CD4-positive, alpha-beta T cell treated with Interleukin-2 at 100 ng/mL for 4 hours (primary cell): ENCODE results near the gene HOXA1.

Experiments
- DNase-seq: peaks from one replicate; pipeline ENCODE4 v3.0.0-alpha.2; 2020; ENCODE audit warnings: low spot score

Gene HOXA1

DNA sequence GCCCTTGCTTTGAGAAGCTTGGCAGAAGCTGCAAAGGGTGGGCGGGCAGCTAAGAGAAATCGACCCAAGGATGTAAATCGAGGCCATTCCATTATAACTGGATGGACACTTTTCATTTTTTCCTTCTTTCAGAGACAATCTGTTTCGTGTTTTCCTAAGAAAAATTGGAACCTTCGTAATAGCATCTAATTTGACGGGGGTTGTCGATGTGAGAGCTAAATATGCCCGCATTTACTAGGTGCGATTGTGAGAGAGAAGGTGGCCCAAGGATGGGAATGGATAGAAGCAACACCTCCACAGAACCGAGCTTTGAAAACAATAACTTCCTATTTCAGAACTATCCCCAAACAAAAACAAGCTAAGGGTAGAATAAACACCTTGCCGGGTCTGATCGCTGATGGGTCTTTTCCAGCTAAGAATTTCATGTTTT is 35.6 kb upstream of the HOXA1 start:
- DNase-seq: no peak

DNA sequence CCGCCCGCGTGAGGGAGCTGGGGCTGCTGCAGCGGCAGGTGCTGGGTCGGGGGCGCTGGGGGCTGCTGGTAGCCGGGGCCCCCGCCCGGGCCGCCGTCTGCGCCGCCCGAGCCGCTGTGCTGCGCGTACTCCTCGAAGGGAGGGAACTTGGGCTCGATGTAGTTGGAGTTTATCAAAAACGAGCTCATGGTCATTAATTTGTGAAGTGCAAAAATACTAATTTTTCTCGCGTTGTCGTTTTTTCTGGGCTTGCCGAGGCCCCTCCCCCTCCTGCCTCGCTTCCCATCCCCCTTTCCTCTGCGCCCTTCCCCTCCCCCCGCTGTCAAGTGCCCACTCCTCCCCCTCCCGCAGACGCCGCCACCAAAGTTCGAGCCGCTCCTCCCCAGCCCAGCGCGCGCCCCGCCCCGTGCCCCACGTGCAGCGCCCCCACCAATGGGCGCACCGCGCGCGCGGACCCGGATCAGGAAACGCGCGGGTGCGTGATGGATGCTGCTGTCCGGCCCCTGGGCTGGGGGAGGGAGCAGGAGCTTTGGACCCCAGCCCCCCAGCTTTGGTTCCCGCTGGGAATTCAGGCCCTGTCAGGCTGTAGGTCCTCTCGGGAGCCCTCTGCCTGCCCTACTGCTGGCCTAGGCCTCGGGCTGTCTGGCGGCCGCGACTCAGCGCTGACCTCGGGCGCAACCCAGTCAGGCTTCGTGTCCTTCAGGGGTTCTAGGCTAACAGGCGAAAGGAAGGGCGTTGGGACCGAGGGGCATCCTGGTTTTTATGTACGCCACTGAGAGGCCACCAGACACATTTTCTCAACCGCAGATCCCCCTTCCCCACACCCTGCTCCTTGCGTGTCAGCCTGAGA is 35.0 kb upstream of the HOXA1 start, which contains the start of gene HOXA4:
Gene HOXA4 (minus strand): TSS at position 218 of the 850 bp plus-strand sequence. CDS start 24 bp downstream, at position 194.
- peak; percentile 72 for DNase-seq

DNA sequence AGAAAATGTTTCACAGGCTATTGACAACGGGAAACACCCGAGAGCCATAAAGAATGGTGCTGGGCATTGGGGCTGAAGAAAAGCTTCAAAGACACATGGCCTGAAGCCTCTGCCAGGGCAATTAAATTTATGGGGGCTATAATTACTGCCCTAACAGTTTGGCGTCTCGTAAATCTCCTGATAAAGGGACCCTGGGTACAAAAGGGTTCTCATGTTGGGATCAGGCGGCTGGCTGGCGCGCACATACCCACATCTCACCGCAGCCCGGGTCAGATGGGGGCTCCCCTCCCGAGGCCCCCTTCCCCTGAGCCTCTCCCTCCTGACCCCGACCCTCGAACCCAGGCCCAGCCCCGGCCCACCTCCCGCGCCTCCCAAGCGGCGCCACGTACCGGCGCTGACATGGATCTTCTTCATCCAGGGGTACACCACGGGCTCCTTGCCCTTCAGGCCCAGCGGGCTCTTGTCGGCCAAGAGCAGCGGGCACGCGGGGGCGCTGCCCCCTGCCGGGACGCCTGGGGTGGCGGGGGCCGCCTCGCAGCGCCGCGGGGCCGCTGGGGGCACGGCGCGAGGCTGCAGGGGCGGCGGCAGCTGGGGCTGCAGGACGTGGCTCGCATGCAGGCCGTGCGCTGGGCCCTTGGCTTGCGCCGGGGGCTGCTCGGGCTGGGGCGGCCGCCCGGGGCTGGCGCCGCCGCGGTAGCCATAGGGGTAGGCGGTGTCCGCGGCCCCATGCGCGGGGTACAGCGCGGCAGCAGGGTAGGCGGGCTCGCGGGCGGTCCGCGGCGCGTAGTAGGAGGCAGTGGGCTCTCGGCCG is 34.1 kb upstream of the HOXA1 start:
- no peak for DNase-seq

DNA sequence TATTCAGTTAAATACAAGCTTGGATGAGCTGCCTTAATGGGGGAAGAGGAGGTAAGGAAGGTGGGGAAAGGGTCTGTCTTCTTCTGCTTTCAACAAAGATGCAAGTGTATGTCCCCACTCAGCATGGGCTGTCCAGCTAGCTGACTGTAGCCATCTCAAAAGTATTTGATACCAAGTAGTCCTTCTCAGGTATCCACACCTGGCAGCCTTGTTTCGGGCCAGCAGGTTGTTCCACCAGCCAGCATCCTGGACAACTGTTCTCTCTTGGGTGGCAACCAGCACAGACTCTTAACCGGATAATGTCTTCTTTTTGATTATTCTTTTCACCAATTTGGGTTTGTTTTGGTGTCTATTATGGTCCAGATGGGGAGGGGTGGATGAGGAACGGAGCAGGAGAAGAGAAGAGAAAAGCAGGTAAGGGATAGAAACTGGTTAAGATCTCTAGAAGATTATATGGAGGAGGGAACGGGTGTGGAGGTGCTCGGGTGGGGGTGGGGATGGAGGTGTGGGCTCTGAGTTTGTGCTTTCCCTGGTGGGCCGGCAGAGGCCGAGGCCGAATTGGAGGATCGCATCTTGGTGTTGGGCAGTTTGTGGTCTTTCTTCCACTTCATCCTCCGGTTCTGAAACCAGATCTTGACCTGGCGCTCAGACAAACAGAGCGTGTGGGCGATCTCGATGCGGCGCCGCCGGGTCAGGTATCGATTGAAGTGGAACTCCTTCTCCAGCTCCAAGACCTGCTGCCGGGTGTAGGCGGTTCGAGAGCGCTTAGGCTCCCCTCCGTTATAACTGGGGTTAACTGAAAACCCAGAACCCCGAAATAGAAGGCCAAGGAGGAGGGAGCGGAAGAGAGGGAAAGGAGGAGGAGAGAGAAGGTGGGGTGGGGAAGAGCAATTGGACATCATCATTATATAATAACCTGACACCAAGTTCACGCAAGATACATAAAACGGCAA is 33.3 kb upstream of the HOXA1 start:
- DNase-seq: no peak

DNA sequence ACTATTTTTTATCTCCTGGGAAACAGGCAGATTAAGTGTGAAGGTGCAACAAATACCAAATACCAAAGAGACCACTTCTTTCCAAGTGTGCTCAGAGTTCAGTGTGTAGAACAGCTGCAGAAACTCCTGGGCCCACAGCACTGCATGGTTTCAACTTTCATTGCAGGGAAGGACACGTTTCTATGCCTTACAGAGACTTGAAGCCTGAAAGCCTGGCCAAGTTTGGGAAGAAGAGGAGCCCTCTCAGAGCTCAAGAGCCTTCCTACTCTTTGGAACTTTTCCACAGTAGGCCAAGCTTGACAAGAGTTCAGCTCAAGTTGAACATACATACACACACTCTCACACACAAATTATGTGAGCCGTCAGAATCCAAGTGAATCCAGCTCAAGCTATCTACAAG is 32.2 kb upstream of the HOXA1 start:
- no peak for DNase-seq

DNA sequence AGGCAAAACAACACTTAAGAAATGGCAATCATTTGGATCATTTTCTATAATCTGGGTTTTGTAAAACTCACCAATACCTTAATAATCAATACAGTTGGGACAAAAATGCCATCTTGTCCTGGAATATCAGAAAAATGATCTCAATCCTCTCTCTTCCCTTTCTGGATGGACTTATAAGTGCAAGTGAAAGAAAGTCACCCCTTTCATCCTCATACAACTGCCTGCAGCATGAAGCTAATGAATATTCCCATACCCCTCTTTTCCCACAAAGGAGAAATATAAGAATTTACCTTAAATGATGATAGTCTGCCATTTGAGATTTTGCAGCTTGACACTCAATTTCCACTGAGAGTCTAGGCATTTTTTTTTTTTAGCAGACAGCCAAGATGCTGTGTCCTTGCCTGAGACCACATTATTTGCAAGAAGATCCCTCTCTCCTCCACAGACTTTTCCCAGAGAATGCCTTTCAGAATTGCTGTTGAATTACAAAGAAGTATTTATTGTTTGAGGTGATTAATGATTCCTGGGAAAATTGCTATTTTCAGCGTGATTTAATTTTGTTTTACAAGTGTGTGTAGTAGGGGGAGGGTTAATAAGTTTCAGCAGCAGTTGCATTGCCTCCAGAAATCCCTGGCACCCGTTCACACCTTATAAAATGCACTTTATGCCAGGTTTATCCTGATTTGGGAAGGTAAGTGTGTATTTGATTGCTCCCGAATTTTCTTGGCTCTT is 31.0 kb upstream of the HOXA1 start:
- DNase-seq: no peak

DNA sequence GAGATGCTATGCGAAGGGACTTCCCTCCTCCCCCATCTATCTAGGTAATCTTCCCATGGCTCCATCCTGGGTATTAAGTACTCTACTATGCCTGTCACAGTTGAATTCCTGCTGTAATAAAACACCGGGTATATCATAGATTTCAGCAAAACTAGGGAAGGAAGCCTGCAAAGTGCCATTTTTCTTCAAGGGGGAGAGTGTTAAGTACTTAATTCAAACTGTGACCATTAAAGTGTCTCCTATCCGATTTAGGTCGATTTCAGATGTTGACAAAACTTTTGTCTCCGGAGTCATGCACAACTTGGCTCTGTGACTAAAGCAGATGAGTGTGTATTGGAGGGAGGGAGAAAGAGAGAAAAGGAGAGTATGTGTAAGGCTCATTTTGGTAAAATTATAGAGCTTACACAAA is 30.2 kb upstream of the HOXA1 start:
- no peak for DNase-seq

DNA sequence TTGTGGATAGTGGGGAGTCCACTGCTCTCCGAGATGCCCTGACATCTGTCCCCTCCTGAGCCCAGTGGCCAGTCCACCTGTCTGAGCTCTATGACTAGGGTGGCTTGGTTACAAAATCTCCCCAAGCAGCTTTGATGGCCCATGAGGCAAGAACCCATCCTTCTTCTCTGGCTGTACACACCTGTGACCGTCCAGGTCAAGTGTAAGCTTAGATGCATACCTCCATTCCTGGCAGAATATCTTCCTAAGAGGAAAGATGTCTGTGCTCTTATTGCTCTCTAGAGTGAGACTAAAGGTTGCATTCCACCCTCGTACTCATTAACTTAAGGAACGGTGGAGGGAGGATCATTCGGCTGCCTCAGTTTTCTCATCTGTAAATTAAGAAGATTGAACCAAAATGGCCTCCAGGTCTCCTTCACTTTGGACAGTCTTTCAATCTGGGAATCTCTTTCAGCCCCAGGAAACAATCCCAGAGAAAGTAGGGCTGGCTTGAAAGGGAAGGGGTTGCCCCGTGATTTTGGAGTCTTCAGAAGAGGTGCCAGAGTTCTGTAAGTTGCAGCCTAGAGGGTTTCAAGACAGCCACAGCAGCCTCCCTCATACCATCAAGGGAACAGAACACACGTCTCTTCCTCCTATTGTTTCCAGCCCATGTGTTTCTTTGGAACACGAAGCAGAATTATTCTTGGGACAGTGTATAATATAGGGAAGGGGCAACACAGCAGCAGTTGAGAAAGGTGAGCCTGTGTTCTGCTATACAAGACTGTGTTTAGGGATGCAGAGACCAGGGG is 29.3 kb upstream of the HOXA1 start:
- DNase-seq: no peak

DNA sequence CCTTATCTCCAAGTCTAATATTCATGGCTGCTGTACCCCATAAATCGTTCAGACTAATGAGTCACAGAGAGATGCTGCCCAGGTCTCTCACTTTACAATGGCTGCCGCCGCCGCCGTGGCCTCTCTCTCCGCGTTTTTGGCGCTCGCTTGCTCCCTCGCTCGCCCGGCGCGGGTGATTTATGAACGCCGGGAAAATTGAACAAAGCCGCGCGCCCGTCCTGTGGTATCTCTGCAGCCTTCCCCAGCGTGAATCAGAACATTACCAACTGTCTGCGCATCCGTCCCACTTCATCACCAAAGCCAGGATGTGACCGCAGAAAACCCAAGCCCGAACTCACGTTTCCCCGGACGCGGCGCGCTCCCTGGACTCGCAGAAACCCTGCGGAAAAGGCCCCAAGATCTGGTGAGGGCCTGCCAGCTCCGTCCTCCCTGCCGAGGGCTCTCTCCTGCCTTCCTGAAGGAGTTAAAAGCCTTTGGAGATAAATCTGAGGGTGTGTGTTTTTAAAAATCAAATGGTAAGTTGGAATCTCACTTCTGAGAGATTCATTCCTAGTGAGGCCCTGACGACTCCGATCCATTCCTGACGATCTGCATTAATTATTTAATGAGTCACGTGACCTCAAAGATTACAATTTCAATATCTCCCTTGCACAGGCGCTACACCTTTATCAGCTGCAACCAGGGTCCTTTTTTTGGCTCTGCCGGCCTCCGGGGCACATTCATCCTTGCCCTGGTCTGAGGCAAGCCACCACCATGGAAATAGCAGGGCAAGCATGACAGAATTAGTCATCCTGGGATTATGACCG is 28.5 kb upstream of the HOXA1 start:
- DNase-seq: no peak

DNA sequence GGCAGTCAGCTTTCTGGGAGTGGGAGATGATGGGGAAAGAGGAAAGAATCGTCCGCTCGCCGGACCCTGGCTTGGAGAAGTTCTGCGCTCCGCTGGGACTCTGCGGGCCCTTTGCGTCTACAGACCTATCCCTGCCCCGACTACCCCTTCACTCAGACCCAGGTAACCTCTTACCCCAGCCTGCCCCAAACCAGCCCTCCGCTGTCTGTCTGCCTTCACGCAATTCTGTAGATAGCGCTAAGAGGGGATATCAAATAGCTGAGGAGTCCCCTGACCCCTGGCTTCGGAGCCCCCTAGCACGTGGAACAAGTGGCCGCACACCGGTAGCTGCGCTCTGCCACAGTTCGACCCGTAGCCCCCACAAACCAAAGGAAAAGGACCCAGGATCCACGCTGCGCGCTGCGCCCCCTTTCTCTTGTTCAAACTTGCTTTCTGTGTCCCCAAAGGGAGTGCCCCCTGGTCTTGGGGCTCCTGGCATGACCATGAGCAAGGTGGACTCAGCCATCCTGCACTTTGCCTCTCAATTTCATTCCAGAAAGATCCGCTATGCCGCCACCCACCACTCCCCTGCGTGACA is 27.8 kb upstream of the HOXA1 start:
- no peak for DNase-seq

DNA sequence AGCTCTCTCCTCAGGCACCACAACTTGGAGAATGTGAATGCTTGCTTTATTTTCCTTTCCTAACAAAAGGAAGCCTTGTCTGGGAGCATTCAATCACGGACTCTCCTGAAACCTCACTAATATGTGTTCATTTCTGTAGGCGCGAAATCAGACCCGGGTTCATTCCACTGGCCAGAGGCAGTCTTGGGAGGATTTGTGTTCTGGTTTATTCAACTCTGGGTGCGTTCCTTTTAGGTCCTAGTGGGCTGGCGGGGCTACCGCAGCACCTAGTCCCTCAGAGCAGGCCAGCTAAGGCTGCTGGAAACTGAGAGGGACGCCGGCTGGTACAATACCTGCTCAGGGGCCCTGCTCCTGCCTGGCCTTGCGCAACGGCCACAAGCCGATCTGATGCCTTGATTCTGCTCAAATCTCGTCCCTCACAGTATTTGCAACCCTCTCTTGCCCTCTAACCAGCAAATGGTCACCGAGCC is 27.2 kb upstream of the HOXA1 start:
- no peak for DNase-seq

DNA sequence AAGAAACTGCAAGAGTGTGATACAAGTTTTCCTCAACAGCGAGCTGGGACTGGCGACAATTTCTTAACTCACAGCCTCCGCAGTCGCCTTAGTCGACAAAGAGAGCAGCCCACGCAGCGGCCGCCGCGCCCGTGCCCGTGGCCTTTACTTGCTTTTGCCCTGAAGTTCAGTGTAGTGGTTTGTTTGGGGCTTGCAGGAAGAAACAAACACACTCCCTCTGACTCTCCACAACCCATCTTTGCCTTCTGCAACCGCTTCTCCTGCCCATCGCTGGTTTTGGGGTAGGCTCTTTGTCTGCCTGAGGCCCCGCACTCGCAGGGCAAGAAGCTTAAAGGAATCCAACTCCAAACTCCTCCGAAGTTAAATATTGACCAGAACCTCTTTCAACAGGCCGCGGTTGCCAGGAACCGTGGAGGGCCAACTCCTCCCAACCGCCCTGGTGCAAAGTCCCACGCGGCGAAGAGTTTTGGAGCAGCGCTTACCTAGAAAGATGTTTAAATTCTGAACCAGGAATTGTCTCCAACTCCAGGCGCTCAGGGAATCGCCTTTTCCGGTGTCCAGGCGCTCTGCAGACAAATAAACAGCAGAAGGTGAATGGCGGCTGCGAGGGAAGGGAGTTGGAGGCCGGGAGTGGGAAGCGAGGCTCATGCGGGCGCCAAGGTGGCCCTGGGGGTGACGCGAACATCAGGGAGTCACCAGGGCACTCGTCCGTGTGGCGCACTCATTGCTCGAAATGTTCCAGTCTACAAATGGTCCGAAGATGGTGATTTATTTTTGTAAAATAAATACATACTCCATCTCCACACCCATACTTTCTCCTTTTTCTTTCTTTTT is 26.5 kb upstream of the HOXA1 start:
- no peak for DNase-seq

DNA sequence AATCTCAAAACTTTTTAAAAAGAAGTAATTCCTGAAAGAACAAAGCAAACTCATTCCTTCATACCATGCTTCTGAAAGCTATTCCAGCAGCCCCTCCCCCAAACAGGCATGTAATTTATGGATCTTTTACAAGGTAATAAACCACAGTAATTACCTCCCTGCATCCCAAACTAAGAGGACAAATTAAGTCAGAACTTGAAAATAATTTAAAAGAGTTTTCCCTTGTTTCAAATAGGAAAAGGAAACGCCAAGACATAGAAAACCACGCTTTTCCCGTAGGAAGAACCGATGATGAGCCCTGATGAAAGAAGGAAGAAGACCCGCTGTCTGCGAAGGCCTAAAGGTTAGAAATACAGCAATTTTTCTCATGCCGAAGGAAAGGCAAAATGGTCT is 25.9 kb upstream of the HOXA1 start:
- DNase-seq: no peak

DNA sequence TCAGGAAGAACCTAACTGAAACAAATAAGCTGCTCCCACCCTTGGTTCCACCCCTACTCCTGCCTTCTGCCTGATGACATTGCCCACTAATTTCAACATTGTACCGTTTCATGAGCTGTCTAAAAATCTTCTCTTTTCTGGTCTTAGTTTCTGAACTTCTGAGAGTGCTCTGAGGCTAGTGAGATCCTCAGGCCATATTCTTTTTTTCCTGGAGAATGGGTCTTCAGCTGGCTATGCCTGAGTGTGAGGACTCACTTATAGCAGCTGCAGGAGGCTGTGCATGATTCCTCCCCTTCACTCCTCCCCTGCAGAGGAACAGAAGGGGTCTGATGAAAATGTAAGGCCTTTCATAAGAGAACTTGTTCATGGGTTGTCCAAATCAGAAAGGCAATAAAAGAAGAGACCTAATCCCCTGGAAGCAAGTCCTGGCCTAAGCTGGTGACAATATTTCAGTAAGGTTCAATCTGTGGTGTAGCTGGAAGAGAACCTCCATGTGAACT is 23.7 kb upstream of the HOXA1 start:
- no peak for DNase-seq

DNA sequence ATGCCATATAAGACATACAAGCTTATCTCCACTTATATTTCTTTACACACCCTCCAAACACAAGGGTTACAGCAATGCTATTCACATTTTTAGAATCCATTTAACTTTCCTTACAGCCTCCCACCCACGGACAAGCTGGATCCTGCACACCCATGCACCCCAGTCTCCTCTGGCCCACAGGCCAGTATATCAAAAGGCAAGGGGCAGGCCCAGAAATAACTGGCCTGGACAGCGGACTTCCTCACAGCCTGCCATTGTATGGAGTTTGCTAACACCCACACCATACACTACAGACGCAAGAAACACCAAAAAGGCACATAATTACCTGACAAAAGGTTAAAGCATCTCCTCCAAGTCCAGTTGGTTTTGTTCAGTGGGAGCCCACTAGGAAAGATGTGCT is 22.8 kb upstream of the HOXA1 start:
- no peak for DNase-seq

DNA sequence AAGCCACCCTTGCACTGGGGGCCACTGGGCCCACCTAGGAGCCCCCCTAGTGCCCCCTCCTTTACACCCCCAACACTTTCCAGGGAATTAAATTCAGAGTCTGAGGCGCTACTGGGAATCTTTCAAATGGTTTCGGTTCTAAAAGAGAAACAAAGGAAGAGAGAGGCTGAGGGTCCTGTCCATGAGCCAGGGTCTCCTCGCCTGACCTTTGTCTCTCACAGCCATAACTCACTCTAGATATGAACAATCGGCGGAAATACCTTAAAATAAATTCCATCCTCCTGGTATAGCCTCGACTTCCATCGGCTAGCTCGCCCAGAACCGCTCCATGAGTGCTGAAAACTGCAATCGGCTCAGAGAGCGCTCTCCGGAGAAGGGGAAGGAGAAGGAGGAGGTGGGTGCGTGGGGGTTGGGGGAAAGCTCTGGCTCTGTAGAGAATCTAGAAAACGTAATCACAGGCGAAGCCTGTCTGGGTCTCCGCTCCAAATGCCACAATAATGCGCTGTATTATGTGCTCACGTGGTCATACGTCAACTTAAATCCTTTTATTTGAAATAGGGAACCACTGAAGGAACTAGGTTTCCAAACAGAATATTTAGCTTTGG is 22.2 kb upstream of the HOXA1 start:
- DNase-seq: no peak
